Neural progenitor cell (in vitro differentiated cells): Measurements from ENCODE around the gene MSI2.

Source experiments
- CTCF ChIP-seq: fragments of 200-600 bp; sonication (generic); IDR thresholded peaks from 2 replicates; pipeline ENCODE4 v1.5.1; 2017; ENCODE audit warnings: antibody characterized with exemption, mild to moderate bottlenecking
- EZH2 ChIP-seq: fragments of 200-600 bp; sonication (generic); IDR thresholded peaks from 2 replicates; pipeline ENCODE4 v1.6.1; 2017; ENCODE audit warnings: antibody characterized with exemption, mild to moderate bottlenecking, moderate library complexity
- EZH2phosphoT487 ChIP-seq: fragments of 200-600 bp; sonication (generic); IDR thresholded peaks from 2 replicates; pipeline ENCODE4 v1.6.1; 2017; ENCODE audit warnings: antibody characterized with exemption

GRCh38 chr17:57657211-57657610 lies 400.9 kb downstream of the MSI2 start:
- TF ChIP-seq CTCF (no peak), EZH2 (no peak), EZH2phosphoT487 (no peak)
